Astrocyte (in vitro differentiated cells and primary cell): ENCODE data around the gene BLTP3A.

Experiments
- EZH2 ChIP-seq: IDR thresholded peaks from 2 replicates; pipeline ENCODE4 v1.6.1; 2012; ENCODE audit warnings: mild to moderate bottlenecking, low read length, inconsistent platforms; ENCODE audit not compliant: insufficient read depth
- TF ChIP-seq, protein P1 (sequence below): IDR thresholded peaks from 2 replicates; pipeline ENCODE4 v1.5.1; 2011; ENCODE audit warnings: low read depth, mild to moderate bottlenecking, inconsistent platforms, low read length, moderate library complexity; ENCODE audit not compliant: insufficient read depth

DNA sequence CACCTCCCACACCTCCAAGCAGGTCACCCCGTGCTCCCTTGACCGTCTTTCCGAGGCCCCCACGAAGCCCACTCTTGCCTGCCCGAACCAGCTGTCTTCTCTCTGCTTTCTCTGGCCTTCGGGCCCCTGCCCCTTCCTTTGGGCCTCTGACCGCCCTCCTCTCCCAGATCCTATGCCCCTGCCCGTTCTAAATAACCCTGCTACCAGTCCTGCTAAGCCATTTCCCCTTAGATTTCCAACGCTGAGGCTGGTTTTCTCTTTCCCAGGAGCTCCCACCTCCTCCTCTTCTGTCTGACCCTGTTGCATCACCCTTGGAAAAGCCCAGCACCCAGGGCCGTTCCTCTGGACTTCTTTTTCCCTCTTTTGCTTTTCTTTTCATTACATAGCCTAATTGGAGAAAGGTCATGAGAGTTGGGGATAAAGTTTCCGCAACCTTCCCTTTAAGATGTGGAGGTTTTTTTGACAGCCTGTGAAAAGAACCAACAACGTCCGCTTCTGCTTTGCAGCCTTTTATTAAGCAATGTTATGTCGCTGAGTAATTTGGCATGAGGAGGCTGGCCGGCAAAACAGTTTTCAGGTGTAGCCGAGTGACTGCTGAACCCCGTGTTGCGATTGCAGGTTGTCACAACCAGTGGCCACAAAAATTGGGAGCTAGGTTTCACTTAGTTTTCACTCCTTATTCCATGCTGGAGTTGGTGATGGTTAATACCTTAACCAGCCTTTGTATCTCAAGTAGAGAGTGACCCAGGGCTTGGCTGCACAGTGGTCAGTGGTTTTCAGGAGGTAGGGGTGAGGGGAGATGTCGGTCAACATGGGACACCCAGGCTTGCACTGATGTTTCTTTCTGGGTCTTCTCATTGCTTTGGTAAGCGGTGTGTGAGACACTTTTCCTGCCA lies 970 bp downstream of the BLTP3A start:
- no peak for TF ChIP-seq EZH2
- TF ChIP-seq, protein P1, sequence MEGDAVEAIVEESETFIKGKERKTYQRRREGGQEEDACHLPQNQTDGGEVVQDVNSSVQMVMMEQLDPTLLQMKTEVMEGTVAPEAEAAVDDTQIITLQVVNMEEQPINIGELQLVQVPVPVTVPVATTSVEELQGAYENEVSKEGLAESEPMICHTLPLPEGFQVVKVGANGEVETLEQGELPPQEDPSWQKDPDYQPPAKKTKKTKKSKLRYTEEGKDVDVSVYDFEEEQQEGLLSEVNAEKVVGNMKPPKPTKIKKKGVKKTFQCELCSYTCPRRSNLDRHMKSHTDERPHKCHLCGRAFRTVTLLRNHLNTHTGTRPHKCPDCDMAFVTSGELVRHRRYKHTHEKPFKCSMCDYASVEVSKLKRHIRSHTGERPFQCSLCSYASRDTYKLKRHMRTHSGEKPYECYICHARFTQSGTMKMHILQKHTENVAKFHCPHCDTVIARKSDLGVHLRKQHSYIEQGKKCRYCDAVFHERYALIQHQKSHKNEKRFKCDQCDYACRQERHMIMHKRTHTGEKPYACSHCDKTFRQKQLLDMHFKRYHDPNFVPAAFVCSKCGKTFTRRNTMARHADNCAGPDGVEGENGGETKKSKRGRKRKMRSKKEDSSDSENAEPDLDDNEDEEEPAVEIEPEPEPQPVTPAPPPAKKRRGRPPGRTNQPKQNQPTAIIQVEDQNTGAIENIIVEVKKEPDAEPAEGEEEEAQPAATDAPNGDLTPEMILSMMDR: no peak
